OCI-LY7 (cell line): ENCODE results near the gene PCK1. TPM values are rescaled to one million over a fixed set of nuclear protein-coding genes. Genes with fewer than 3 reads are reported as not detected.

ENCODE experiments used
- BruUV-seq: library from RNA; stranded (reverse); fragments of 400-500 nt; replicated peaks from 2 replicates; lab custom pipeline; 2021; lab: Mats Ljungman, UMichigan
- CTCF ChIA-PET: fragments of 300-600 bp; sonication (Branson Sonifier 250); formaldehyde crosslinking; loops from one replicate; lab custom pipeline; 2022; ENCODE audit warnings: antibody characterized with exemption; ENCODE audit not compliant: unreplicated experiment; lab: Charles Lee
- POLR2A ChIA-PET: fragments of 300-600 bp; sonication (Branson Sonifier 250); formaldehyde crosslinking; loops from one replicate; lab custom pipeline; 2022; ENCODE audit warnings: antibody characterized with exemption; lab: Charles Lee
- DNase-seq: peaks from one replicate; pipeline ENCODE4 v3.0.0-alpha.2; 2015; ENCODE audit warnings: low spot score
- H2AFZ ChIP-seq: fragments of 200-600 bp; sonication (generic), shearing (Covaris generic); 2 replicates; pipeline ENCODE4 v1.6.1; 2014; ENCODE audit warnings: mild to moderate bottlenecking, antibody characterized with exemption, low read length, moderate library complexity
- H3K27ac ChIP-seq: fragments of 200-600 bp; sonication (generic); 2 replicates; pipeline ENCODE4 v1.5.1; 2014; ENCODE audit warnings: mixed run types, low read depth, mild to moderate bottlenecking, moderate library complexity, low read length, inconsistent platforms; ENCODE audit not compliant: poor library complexity, severe bottlenecking
- H3K36me3 ChIP-seq: fragments of 200-600 bp; sonication (generic); 2 replicates; pipeline ENCODE4 v1.6.1; 2014; ENCODE audit warnings: mild to moderate bottlenecking, antibody characterized with exemption, low read length, moderate library complexity, mixed read lengths; ENCODE audit not compliant: insufficient read depth
- H3K4me1 ChIP-seq: fragments of 200-600 bp; sonication (generic); 2 replicates; pipeline ENCODE4 v1.5.1; 2014; ENCODE audit warnings: mild to moderate bottlenecking, low read length; ENCODE audit not compliant: insufficient read depth, poor library complexity, severe bottlenecking
- H3K4me2 ChIP-seq: fragments of 200-600 bp; sonication (generic); 2 replicates; pipeline ENCODE4 v1.6.1; 2014; ENCODE audit warnings: mild to moderate bottlenecking, low read length
- H3K4me3 ChIP-seq: fragments of 200-600 bp; sonication (generic); 2 replicates; pipeline ENCODE4 v1.5.1; 2014; ENCODE audit warnings: mild to moderate bottlenecking, low read depth, low read length; ENCODE audit not compliant: poor library complexity, severe bottlenecking
- H3K79me2 ChIP-seq: fragments of 200-600 bp; sonication (generic); 2 replicates; pipeline ENCODE4 v1.6.1; 2016; ENCODE audit warnings: low read depth, mild to moderate bottlenecking, low read length, moderate library complexity, mixed read lengths; ENCODE audit not compliant: insufficient read depth
- H3K9me2 ChIP-seq: fragments of 200-600 bp; sonication (generic); 2 replicates; pipeline ENCODE4 v1.6.1; 2016; ENCODE audit warnings: mild to moderate bottlenecking, low read length, mixed read lengths; ENCODE audit not compliant: insufficient read depth
- H3K9me3 ChIP-seq: fragments of 200-600 bp; sonication (generic); 2 replicates; pipeline ENCODE4 v1.6.1; 2014; ENCODE audit warnings: mild to moderate bottlenecking, mixed run types, low read length, mixed read lengths
- H4K20me1 ChIP-seq: fragments of 200-600 bp; sonication (generic); 2 replicates; pipeline ENCODE4 v1.6.1; 2014; ENCODE audit warnings: mild to moderate bottlenecking, antibody characterized with exemption, low read length, moderate library complexity, mixed read lengths; ENCODE audit not compliant: insufficient read depth
- CTCF ChIP-seq: fragments of 200-600 bp; sonication (generic); conservative IDR thresholded peaks from 2 replicates; pipeline ENCODE4 v1.5.1; 2014; ENCODE audit warnings: mild to moderate bottlenecking, antibody characterized with exemption, low read length, moderate library complexity, mixed read lengths
- EZH2phosphoT487 ChIP-seq: fragments of 200-600 bp; sonication (generic); IDR thresholded peaks from 2 replicates; pipeline ENCODE4 v1.6.1; 2018; ENCODE audit warnings: low read depth, borderline replicate concordance, mild to moderate bottlenecking, mixed run types, antibody characterized with exemption, low read length, moderate library complexity, mixed read lengths
- intact Hi-C: fragments of 100-400 bp; cut with micrococcal nuclease; formaldehyde crosslinking; loops from one replicate; pipeline ENCODE4 v1.10.0; 2022; ENCODE audit not compliant: unreplicated experiment
- total RNA-seq, 2 experiments: library from RNA; depleted of rRNA in 1 of 2; stranded (reverse); fragments of >200 nt in 1 of 2; shearing (Covaris generic) in 1 of 2; gene quantifications; 2 replicates each; pipeline ENCODE4 v1.2.3, GENCODE V29; 2014 to 2022

Gene PCK1
- total RNA-seq, 2 experiments from 2014 or later = 6.9 to 13.0 TPM

DNA sequence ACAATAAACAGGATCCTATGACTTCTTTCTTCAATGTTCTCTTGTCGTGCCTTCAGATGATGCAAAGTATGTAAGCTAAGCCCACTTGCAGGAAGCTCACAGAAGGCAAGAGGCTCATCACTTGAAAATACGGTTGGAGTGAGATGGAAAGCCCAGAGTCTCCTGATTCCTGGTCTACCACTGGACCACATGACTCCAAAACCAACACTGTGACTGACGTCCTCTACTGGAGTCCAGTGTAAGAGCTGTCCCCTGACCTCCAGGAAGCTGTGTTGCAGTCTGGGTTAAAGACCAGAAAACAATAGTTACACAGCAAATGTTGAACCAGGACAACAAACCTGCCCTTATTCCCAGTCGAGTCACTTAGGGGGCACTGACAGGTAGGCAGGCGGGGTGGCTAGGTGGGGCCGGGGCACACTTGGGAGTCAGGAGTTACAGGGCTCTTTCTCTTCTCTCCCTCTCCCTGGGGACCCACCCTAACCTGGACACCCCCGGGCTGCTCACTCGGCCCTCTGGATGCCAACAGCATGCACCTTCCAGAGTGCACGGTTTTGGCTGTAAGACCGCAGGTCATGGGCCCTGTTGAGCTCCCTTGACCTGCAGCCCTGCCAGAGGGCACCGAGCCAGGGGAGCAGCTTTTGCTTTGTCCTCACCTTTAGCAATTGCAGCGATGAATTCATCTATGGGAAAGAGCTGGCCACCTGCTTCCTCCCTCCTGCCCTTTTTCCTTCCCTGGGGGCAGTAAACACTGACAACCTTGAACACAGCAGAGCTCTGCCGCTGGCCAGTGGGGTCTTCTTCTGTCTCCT is 7.4 kb downstream of the PCK1 start:
- H3K9me2 ChIP-seq = no peaks in the 10 kb centered on the region
- H2AFZ ChIP-seq = no peak overlapping the region
- POLR2A ChIA-PET = no interaction called here
- no peak for DNase-seq
- no TSS peak for BruUV-seq
- no peak for TF ChIP-seq EZH2phosphoT487
- H3K9me3 ChIP-seq = no peaks in the 10 kb centered on the region
- H3K36me3 ChIP-seq = peaks cover 25% of the 10 kb centered on the region; the same call in 1 of the 2 replicates
- no peak overlapping the region for H3K27ac ChIP-seq
- H4K20me1 ChIP-seq = no peaks in the 10 kb centered on the region
- no peaks in the 10 kb centered on the region for H3K79me2 ChIP-seq
- no peaks in the 10 kb centered on the region for H3K4me1 ChIP-seq
- H3K4me2 ChIP-seq = no peak overlapping the region
- intact Hi-C loops = no loop called here
- H3K4me3 ChIP-seq = no peak overlapping the region
- CTCF ChIA-PET = no interaction called here

GRCh38 chr20:57568960-57569359 is 8.1 kb downstream of the PCK1 start:
- no peak overlapping the region for H3K4me2 ChIP-seq
- H4K20me1 ChIP-seq = no peaks in the 10 kb centered on the region
- no peaks in the 10 kb centered on the region for H3K79me2 ChIP-seq
- H3K4me1 ChIP-seq = no peaks in the 10 kb centered on the region
- no peak overlapping the region for H3K4me3 ChIP-seq
- DNase-seq = no peak
- CTCF ChIA-PET = no interaction called here
- no peak overlapping the region for H3K27ac ChIP-seq
- TF ChIP-seq CTCF (no peak), EZH2phosphoT487 (no peak)
- no peaks in the 10 kb centered on the region for H3K9me3 ChIP-seq
- H3K36me3 ChIP-seq = peaks cover 18% of the 10 kb centered on the region; the same call in 1 of the 2 replicates
- H3K9me2 ChIP-seq = no peaks in the 10 kb centered on the region
- POLR2A ChIA-PET = no interaction called here
- BruUV-seq = no TSS peak
- intact Hi-C loops = no loop called here
- no peak overlapping the region for H2AFZ ChIP-seq

DNA sequence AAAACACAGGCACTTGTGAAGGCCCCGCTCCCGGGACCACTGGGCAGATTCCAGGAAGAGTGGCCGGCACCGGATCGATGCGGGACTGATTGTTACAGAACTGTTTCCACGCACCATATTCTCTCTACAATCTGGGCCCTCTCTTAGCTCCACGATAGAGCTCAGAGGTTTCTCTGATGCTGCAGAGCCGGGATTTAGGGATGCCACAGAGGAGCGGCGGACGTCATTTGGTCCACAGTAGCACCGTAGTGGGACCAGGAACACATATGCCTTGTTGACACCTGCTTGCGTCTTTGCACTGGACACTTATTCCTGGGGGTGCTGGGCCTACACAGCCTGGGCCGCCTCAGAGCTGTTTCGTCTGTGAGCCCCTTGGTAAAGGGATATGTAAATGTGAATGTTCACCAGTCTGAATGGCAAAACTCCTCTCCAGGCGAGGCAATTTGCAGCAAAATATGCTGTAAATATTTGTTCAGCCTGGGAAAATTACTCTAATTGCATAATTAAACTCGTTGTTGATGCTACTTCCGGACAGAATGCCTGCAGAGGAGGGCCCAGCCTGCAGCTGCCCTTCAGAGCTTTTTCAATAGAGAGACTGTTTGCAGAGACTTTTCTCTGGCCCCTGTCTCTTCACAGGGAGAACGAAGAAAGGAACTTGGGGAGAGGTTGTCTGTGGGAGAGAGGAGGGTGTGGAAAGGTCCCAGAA is 9.4 kb downstream of the PCK1 start:
- H2AFZ ChIP-seq = no peak overlapping the region
- POLR2A ChIA-PET = no interaction called here
- TF ChIP-seq EZH2phosphoT487 (no peak), CTCF (no peak)

More for the DNA sequence above, 9.4 kb downstream of the PCK1 start:
- no TSS peak for BruUV-seq
- Histone ChIP-seq H3K9me2 (no peaks in the 10 kb centered on the region), H3K36me3 (peaks cover 6% of the 10 kb centered on the region; the same call in 1 of the 2 replicates), H3K4me2 (no peak overlapping the region), H4K20me1 (no peaks in the 10 kb centered on the region), H3K9me3 (no peaks in the 10 kb centered on the region), H3K4me3 (no peak overlapping the region), H3K79me2 (no peaks in the 10 kb centered on the region), H3K27ac (no peak overlapping the region), H3K4me1 (no peaks in the 10 kb centered on the region)
- DNase-seq = no peak
- CTCF ChIA-PET = no interaction called here
- intact Hi-C loops = no loop called here
